HG03469 (cell line): ENCODE results near the gene TET1.
"Not testable (repeated sequence)": the region's sequence is repeated elsewhere in the genome, so short reads cannot be mapped to it uniquely, and the experiment has no call there.

Experiments
- ATAC-seq: cut with Tn5 transposase; IDR thresholded peaks from one replicate; pipeline ENCODE4 v1.9.1; 2021; ENCODE audit warnings: mild to moderate bottlenecking, moderate library complexity, moderate number of reproducible peaks; ENCODE audit not compliant: unreplicated experiment

TET1 gene

GRCh38 chr10:68604441-68604840 is 44.3 kb downstream of the TET1 start:
- ATAC-seq, result no peak

DNA sequence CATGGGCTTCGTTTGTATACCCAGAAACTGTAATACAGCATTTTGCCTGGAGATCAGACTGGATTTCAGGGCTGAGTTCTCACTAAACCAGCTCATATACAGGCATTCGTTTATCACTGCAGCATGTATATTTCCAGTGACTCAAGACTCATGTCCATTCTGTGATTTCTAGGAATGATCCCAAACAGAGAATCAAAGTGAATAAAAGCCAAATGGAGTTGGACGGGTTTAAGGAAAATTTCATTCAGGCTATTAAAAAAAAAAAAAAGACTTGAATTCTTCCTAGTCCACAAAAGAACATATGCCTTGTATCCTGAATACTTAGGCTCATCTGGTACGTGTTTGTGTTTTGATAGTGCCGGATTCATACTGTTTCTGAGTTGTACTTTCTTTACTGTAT is 46.8 kb downstream of the TET1 start:
- ATAC-seq, result no peak

- not testable (repeated sequence) for ATAC-seq
Measured at GRCh38 chr10:68610023-68610422, 49.9 kb downstream of the TET1 start.

DNA sequence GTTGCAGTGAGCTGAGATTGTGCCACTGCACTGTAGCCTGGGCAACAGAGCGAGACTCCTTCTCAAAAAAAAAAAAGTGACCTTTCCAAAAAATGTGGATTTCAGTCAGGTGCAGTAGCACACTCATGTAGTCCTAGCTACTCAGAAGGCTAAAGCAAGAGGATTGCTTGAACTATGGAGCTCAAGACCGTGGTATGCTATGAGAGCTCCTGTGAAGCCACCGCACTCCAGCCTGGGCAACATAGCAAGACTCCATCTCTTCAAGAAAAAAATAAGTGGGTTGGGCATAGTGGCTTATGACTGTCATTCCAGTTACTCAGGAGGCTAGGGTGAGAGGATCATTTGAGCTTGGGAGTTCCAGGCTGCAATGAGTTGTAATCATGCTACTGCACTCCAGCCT is 51.1 kb downstream of the TET1 start:
- no peak for ATAC-seq

- ATAC-seq, result not testable (repeated sequence)
Measured at GRCh38 chr10:68613974-68614373, 53.8 kb downstream of the TET1 start.

- not testable (repeated sequence) for ATAC-seq
Measured at GRCh38 chr10:68617691-68618090, 57.6 kb downstream of the TET1 start.

- no peak for ATAC-seq
Measured at GRCh38 chr10:68618234-68618633, 58.1 kb downstream of the TET1 start.

DNA sequence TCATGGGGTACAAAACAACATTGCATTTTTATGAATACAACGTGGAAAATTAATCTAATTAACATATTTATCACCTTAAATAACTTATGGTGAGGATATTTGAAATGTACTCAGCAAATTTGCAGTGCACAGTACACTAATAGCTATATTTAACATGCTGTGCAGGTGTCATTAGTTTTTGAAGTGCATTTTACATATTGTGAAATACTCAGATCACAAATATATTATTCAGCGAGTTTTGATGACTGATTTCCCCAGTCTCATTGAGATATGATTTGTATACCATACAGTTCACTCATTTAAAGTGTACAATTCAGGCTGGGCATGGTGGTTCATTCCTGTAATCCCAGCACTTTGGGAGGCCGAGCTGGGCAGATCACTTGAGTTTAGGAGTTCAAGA is 59.5 kb downstream of the TET1 start:
- no peak for ATAC-seq

GRCh38 chr10:68625316-68625921 is 65.3 kb downstream of the TET1 start:
- ATAC-seq, result no peak

- no peak for ATAC-seq
Measured at GRCh38 chr10:68628576-68629127, 68.5 kb downstream of the TET1 start.

DNA sequence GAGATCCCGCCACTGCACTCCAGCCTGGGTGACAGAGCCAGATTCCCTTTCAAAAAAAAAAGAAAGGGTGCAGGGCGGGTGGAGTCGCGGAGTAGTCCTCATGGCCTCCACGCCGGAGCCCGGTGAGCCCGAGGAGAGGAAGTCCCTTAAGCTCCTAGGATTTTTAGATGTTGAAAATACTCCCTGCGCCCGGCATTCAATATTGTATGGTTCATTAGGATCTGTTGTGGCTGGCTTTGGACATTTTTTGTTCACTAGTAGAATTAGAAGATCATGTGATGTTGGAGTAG is 72.1 kb downstream of the TET1 start:
- ATAC-seq, result not testable (repeated sequence)

DNA sequence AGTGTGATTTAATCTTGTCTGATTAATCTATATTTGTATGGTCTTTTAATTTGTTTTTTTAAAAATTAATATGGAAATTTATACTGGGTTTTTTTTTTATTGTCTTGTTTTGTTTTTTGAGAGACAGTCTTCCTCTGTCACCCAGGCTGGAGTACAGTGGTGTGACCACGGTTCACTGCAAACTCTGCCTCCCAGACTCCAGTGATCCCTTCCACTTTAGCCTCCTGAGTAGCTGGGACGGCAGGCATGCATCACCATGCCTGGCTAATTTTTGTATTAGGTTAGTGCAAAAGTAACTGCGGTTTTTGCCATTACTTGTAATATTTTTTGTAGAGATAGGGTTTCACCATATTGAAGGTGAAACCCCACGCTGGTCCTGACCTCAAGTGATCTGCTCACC is 73.1 kb downstream of the TET1 start:
- ATAC-seq, result no peak

DNA sequence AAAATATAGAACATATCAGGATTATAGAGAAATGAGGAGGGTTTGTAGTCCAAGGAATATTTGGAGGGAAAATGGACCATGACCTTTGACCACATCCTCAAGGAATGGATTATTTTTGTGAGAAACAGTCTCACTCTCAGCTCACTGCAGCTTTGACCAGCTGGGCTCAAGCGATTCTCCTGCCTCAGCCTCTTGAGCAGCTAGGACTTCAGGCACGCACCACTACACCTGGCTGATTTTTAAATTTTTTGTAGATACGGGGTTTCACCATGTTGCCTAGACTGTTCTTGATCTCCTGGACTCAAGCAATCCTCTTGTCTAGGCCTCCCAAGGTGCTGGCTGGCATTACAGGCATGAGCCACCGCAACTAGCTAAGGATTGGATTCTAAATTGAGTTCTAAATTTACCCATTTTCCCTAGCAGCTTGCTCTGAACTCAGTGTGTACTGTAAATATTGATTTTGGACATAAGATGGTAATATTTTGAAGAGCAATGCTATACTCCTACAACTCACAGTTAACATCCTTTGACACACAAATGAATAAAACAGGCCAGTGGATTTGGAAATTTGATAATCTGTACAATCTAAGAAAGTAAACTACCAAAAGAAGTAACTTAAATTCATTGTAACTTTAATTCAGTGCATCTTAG is 73.8 kb downstream of the TET1 start:
- no peak for ATAC-seq

DNA sequence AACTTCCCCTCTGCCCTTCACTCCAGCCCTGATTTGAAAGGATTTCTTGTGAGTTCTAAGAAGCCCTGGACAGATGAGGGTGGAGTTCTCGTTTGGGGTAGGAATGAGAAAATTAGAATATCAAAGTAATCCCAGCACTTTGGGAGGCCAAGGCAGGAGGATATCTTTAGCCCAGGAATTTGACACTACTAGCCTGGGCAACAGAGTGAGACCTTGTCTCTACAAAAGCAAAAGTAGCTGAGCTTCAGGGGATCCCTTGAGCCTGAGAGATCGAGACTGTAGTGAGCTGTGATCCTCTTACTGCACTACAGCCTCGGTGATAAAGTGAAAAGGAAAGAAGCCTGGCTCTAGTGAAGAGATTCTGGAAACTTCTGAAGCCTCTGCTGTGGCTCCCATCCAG is 76.2 kb downstream of the TET1 start:
- ATAC-seq, result no peak

DNA sequence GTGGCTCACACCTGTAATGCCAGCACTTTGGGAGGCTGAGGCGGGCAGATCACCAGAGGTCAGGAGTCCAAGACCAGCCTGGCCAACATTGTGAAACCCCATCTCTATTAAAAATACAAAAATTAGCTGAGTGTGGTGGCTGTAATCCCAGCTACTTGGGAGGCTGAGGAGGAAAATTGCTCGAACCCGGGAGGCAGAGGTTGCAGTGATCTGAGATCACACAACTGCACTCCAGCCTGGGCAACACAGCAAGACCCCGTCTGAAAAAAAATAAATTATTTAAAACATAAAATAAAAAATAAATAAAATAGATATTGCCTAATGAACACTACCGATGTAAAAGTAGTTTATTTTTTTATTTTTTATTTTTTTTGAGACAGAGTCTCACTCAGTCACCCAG is 83.4 kb downstream of the TET1 start:
- ATAC-seq, result not testable (repeated sequence)

DNA sequence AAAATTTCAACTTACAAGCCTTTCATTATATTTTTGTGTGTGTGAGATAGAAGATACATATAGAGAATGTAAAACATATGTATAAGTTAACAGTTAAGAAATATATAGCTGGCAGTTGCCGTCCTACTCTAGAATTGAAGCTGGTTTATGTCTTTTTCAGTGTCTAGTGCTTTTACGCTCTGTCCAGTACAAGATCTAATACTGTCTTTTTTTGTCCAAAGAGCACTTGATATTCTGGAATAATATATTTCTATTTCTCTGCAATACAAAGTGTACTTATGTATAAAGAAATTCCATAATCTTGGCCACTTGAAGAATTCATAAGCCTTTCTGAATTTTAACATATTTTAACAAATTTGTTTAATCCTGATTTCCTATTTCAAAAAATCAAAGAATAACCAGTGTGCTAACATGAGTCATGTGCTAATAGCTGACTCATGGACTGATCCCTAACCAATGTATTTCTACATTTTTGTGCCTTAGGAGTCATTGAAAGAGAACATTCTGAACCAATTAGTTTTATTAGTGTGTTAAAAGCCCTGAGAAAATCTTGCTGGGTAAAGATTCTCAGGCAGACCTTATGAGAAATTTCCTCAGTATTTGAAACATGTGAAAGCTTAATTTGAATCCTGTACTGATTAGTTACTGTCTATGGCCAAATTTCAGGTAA is 87.7 kb downstream of the TET1 start:
- ATAC-seq, result no peak

GRCh38 chr10:68655620-68656126 is 95.5 kb downstream of the TET1 start:
- ATAC-seq, result no peak

GRCh38 chr10:68665841-68666240 is 105.7 kb downstream of the TET1 start:
- no peak for ATAC-seq

DNA sequence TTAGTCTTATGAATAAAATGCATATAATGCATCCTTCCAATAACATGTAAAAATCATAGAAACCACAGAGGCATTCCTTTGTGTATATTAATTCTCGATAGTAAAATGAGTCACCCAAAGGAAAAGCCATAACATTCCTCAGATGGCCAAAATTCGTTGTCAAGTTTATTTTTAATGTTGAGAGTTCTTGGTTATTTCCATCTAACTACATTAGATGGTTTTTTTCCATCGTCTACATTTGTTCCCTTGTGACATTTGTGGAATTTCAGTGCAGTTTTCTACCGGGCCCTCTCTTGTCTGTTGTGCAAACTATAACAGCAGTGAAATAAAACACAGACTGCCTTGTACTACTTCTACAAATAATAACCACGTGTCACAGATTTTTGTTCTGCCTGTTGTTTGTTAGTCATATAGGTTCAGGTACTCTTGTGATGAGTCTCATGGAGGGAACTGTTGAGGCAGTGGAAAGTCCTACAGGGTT is 106.2 kb downstream of the TET1 start:
- no peak for ATAC-seq

DNA sequence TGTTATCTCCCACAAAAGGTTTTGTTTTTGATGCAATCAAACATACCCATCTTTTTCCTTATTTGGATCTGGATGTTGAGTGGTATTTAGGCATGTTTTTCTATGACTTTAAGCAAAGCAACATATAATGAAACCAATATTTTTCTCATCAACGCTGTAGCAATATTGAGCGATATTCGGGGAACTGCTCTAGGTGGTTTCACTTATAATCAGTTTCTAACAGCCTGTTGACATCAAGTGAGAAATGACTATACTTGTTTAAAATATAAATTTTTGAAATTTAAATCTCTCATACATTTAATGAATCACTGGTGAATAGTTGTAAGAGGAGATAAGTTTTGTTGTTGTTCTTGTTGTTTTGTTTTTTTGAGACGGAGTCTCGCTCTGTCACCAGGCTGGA is 108.1 kb downstream of the TET1 start:
- no peak for ATAC-seq

DNA sequence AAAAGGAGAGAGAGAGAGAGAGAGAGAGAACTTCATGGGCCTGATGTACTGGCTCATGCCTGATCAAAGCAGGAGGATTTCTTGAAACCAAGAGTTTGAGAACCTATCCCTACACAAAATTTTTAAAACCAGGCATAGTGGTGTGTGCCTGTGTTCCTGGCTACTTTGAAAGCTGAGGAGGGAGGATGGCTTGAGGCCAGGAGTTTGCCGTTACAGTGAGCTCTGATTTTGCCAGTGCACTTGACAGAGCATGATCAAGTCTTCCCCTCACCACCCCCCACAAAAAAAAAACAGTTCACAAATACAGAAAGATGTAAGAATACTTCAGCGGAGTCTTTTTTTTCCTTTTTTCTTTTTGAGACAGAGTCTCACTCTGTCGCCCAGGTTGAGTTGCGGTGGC is 108.8 kb downstream of the TET1 start:
- ATAC-seq, result no peak

DNA sequence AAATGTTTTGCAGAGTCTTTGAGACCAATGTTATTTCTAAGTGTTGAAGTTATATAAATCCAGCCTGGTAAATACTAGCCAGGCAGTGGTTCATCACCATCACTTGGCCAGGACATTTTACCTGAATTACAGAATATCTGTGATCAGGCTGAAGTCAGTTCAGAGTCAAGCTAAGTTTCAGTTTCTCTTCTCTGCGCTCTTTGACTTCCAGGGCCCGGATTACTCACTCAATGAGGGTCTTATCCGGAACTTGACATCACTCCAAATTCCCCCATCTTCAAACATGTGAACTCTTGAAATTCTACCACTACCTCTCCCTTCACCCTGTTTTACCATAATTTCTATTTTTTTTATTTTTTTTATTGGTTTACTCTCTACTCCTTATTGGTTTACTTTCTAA is 124.3 kb downstream of the TET1 start:
- no peak for ATAC-seq
